ENCODE measurements around the gene MTA3.

DNA sequence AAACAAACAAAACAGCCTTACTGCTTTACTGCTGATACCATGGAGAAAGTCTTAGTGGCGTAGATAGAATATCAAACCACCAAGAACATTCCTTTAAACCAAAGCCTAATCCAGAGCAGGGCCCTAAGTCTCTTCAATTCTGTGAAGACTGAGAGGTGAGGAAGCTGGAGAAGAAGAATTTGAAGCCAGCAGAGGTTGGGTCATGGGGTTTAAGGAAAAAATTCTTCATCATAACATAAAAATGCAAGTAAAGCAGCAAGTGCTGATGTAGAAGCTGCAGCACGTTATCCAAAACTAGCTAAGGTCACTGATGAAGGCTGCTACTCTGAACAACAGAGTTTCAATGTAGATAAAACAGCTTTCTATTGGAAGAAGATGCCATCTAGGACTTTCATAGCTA lies 77.1 kb downstream of the MTA3 start:
- no peak for TF ChIP-seq CTCF (IDR thresholded peaks at IDR 0.05; ENCODE audit: low read length)
- no peak for TF ChIP-seq EZH2 (IDR thresholded peaks at IDR 0.05; ENCODE audit: borderline replicate concordance, low read length)

All from OCI-LY1 (cell line).